BLaER1 treated with 17β-estradiol and CSF1 and Interleukin-3, amounts not matched to agents 10 nM and 100 nM (cell line): ENCODE results near the gene MPIG6B.

ENCODE experiments used
- H3K27ac ChIP-seq, 11 experiments: shearing (Covaris generic); formaldehyde crosslinking; 2 replicates each; pipeline ENCODE4 v1.8.1; 2022
- H3K27me3 ChIP-seq, 11 experiments: shearing (Covaris generic); formaldehyde crosslinking; 2 replicates each; pipeline ENCODE4 v1.8.1; 2022
- H3K36me3 ChIP-seq, 11 experiments: shearing (Covaris generic); formaldehyde crosslinking; 2 replicates each; pipeline ENCODE4 v1.8.1; 2022
- H3K4me1 ChIP-seq, 10 experiments: shearing (Covaris generic); formaldehyde crosslinking; 2 replicates each; pipeline ENCODE4 v1.8.1; 2022
- H3K4me2 ChIP-seq, 11 experiments: shearing (Covaris generic); formaldehyde crosslinking; 2 replicates each; pipeline ENCODE4 v1.8.1; 2022
- H3K4me3 ChIP-seq, 10 experiments: shearing (Covaris generic); formaldehyde crosslinking; 2 replicates each; pipeline ENCODE4 v1.8.1; 2022
- H3K9ac ChIP-seq, 11 experiments: shearing (Covaris generic); formaldehyde crosslinking; 2 replicates each; pipeline ENCODE4 v1.8.1; 2022
- H3K9me3 ChIP-seq, 11 experiments: shearing (Covaris generic); formaldehyde crosslinking; replicated peaks in 1 of 11; 2 replicates each; pipeline ENCODE4 v1.8.1; 2022
- H4K20me1 ChIP-seq, 11 experiments: shearing (Covaris generic); formaldehyde crosslinking; 2 replicates each; pipeline ENCODE4 v1.8.1; 2022
- Cebpa-rat ChIP-seq, 11 experiments: shearing (Covaris generic); IDR thresholded peaks; 2 replicates each; pipeline ENCODE4 v1.8.1; 2022

The MPIG6B gene

DNA sequence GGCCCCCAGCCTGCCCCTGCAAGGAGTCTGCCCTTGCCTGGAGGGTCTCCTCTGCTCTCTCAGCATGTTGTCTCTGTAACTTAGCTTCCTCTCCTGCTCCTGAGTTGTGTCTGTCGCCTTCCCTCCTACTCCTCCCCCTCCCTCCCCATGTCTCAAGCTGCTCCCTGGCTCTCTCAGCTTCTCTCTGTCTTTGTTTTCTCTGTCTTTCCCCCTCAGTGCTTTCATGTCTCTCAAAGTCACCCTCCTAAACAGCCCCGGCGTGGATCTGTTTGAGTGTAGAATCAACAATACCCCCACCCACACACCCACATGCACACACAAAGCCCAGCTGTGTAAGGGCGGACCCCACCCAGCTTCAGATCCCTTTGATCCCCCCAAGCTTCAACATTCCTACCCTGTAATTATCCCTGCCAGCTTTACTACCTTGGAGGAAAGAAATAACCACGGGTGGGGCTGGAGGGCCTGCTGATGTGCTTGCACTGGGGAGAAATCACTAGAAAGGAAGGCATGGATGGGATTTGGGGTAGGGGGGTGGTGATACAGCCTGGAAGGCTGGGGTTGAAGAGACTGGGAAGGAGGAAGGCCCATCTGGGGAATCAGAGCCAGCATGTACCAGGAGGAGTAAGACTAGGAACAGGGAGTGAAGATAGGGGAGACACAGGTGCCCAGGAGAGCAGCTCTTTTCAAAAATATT lies 9.0 kb upstream of the MPIG6B start:
- Histone ChIP-seq H3K4me1 (peaks cover 43 to 60% (median 51%) of the 10 kb centered on the region in 10 experiments), H3K36me3 (no peaks in the 10 kb centered on the region), H3K27me3 (no peaks in the 10 kb centered on the region), H4K20me1 (no peaks in the 10 kb centered on the region), H3K9ac (peak overlapping the region; percentile 0 to 63 (median 43); a peak in 15 of 22 replicates), H3K4me2 (peak overlapping the region; percentile 46 to 68 (median 62)), H3K9me3 (no peaks in the 10 kb centered on the region), H3K27ac (peak overlapping the region in 6 of 11 experiments; percentile 7 to 46 (median 18); a peak in 10 of 22 replicates), H3K4me3 (no peak overlapping the region)
- no peak for TF ChIP-seq Cebpa-rat (IDR thresholded peaks at IDR 0.05)

GRCh38 chr6:31715022-31715958 lies 7.9 kb upstream of the MPIG6B start, which contains the start of gene LY6G6D:
Gene LY6G6D (plus strand): TSS chr6:31715348. CDS start chr6:31715356, 8 bp downstream.
- Histone ChIP-seq H3K27me3 (no peaks in the 10 kb centered on the region), H3K9me3 (no peaks in the 10 kb centered on the region), H3K36me3 (no peaks in the 10 kb centered on the region), H4K20me1 (no peaks in the 10 kb centered on the region), H3K27ac (peak within 1 kb of the TSS in 6 of 11 experiments; percentile 7 to 46 (median 18); a peak in 10 of 22 replicates), H3K4me2 (peak within 1 kb of the TSS; percentile 46 to 68 (median 62)), H3K9ac (peak within 1 kb of the TSS in 9 of 11 experiments; percentile 11 to 63 (median 45); a peak in 13 of 22 replicates), H3K4me1 (peaks cover 37 to 53% (median 47%) of the 10 kb centered on the region in 10 experiments), H3K4me3 (no peak within 1 kb of the TSS)
- TF ChIP-seq Cebpa-rat (IDR thresholded peaks at IDR 0.05) = no peak

DNA sequence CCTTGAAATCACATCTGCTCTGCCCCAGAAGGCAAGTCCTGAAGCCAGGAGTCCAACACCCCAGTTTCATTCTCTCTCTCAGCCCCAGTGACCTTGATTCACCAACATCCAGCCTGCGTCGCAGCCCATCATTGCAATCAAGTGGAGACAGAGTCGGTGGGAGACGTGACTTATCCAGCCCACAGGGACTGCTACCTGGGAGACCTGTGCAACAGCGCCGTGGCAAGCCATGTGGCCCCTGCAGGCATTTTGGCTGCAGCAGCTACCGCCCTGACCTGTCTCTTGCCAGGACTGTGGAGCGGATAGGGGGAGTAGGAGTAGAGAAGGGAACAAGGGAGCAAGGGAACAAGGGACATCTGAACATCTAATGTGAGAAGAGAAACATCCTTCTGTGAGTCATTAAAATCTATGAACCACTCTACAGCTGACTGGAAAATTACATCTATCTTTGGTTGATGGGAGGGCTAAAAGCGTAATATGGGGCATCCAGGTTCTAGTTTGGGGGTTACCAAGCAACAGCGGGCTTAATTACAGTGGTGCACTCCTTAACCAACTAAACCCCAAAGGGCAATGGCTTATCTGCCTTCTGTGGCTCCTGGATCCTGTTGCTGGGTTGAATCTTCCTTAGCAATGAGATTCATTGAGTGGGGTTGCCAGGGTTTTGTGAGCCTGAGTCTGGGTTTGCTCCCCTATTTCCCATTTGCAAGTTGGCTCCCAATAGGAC lies 5.5 kb upstream of the MPIG6B start:
- no peak overlapping the region for H3K4me3 ChIP-seq
- H3K4me1 ChIP-seq = peaks cover 14 to 47% (median 36%) of the 10 kb centered on the region in 10 experiments
- no peak overlapping the region for H3K27ac ChIP-seq
- no peak overlapping the region for H3K9ac ChIP-seq
- no peaks in the 10 kb centered on the region for H3K36me3 ChIP-seq
- no peak for TF ChIP-seq Cebpa-rat (IDR thresholded peaks at IDR 0.05)
- no peaks in the 10 kb centered on the region for H4K20me1 ChIP-seq
- H3K4me2 ChIP-seq = no peak overlapping the region
- no peaks in the 10 kb centered on the region for H3K27me3 ChIP-seq
- no peaks in the 10 kb centered on the region for H3K9me3 ChIP-seq

GRCh38 chr6:31718265-31718664 lies 4.9 kb upstream of the MPIG6B start:
- Histone ChIP-seq H3K9ac (no peak overlapping the region), H3K4me2 (no peak overlapping the region), H3K4me1 (peaks cover 15 to 47% (median 36%) of the 10 kb centered on the region in 10 experiments), H4K20me1 (no peaks in the 10 kb centered on the region), H3K9me3 (no peaks in the 10 kb centered on the region), H3K36me3 (no peaks in the 10 kb centered on the region), H3K27ac (no peak overlapping the region), H3K4me3 (no peak overlapping the region), H3K27me3 (no peaks in the 10 kb centered on the region)
- no peak for TF ChIP-seq Cebpa-rat (IDR thresholded peaks at IDR 0.05)

GRCh38 chr6:31719001-31719400 lies 4.2 kb upstream of the MPIG6B start:
- Histone ChIP-seq H3K9ac (no peak overlapping the region), H3K36me3 (peaks cover 0 to under 1% (median 0%) of the 10 kb centered on the region in 11 experiments; a peak in 1 of 22 replicates), H3K27me3 (no peaks in the 10 kb centered on the region), H3K4me1 (peaks cover 18 to 47% (median 38%) of the 10 kb centered on the region in 10 experiments), H3K4me3 (no peak overlapping the region), H3K4me2 (no peak overlapping the region), H3K9me3 (no peaks in the 10 kb centered on the region), H4K20me1 (peaks cover 0 to 4% (median 0%) of the 10 kb centered on the region in 11 experiments; a peak in 1 of 22 replicates), H3K27ac (no peak overlapping the region)
- TF ChIP-seq Cebpa-rat (IDR thresholded peaks at IDR 0.05) = no peak

GRCh38 chr6:31720196-31720770 lies 2.9 kb upstream of the MPIG6B start:
- H4K20me1 ChIP-seq = peaks cover 0 to 4% (median 0%) of the 10 kb centered on the region in 11 experiments; a peak in 1 of 22 replicates
- no peaks in the 10 kb centered on the region for H3K27me3 ChIP-seq
- H3K4me2 ChIP-seq = peak overlapping the region in 4 of 11 experiments; percentile 29 to 98 (median 78); a peak in 2 of 22 replicates
- H3K27ac ChIP-seq = no peak overlapping the region
- H3K9ac ChIP-seq = no peak overlapping the region
- H3K36me3 ChIP-seq = peaks cover 0 to 11% (median 0%) of the 10 kb centered on the region in 11 experiments; a peak in 7 of 22 replicates
- H3K4me1 ChIP-seq = peaks cover 22 to 50% (median 39%) of the 10 kb centered on the region in 10 experiments
- TF ChIP-seq Cebpa-rat (IDR thresholded peaks at IDR 0.05) = no peak
- H3K9me3 ChIP-seq = no peaks in the 10 kb centered on the region
- no peak overlapping the region for H3K4me3 ChIP-seq

- Histone ChIP-seq H3K9me3 (no peaks in the 10 kb centered on the region), H3K4me2 (peak within 1 kb of the TSS in 9 of 11 experiments; percentile 26 to 99 (median 98); a peak in 17 of 22 replicates), H3K27ac (peak within 1 kb of the TSS in 5 of 11 experiments; percentile 64 to 86 (median 75); a peak in 6 of 22 replicates), H3K4me1 (peaks cover 34 to 58% (median 50%) of the 10 kb centered on the region in 10 experiments), H3K4me3 (no peak within 1 kb of the TSS), H3K36me3 (peaks cover 0 to 22% (median 10%) of the 10 kb centered on the region in 11 experiments; a peak in 15 of 22 replicates), H3K9ac (no peak within 1 kb of the TSS; a peak in 2 of 22 replicates), H3K27me3 (no peaks in the 10 kb centered on the region), H4K20me1 (peaks cover 0 to 4% (median 0%) of the 10 kb centered on the region in 11 experiments; a peak in 1 of 22 replicates)
- TF ChIP-seq Cebpa-rat (IDR thresholded peaks at IDR 0.05) = no peak
Observed at GRCh38 chr6:31721351-31722020, 1.7 kb upstream of the MPIG6B start, which contains the start of gene LY6G6C. Gene LY6G6C (minus strand): TSS chr6:31721746. CDS start chr6:31721679, 67 bp downstream.
